Nephron (organoid): ENCODE measurements around the gene TRIM37.

Experiments used
- H3K27ac Mint-ChIP-seq, 3 experiments: 2 replicates each; pipeline ENCODE4 v1.8.0; 2020; ENCODE audit warnings: mixed read lengths in 3 of 3, mild to moderate bottlenecking in 2 of 3, moderate library complexity in 1 of 3
- H3K27me3 Mint-ChIP-seq: 2 replicates; pipeline ENCODE4 v1.8.0; 2021; ENCODE audit warnings: low read depth, mild to moderate bottlenecking, moderate library complexity, mixed read lengths
- H3K36me3 Mint-ChIP-seq: 2 replicates; pipeline ENCODE4 v1.8.0; 2020; ENCODE audit warnings: low read depth, mixed read lengths
- H3K4me1 Mint-ChIP-seq: 2 replicates; pipeline ENCODE4 v1.8.0; 2020; ENCODE audit warnings: mixed read lengths
- H3K4me3 Mint-ChIP-seq, 3 experiments: 2 replicates each; pipeline ENCODE4 v1.8.0; 2020; ENCODE audit warnings: mild to moderate bottlenecking in 3 of 3, mixed read lengths in 3 of 3, moderate library complexity in 2 of 3
- H3K9me3 Mint-ChIP-seq: 2 replicates; pipeline ENCODE4 v1.8.0; 2020; ENCODE audit warnings: mixed read lengths
- TF ChIP-seq, protein P1 (sequence below), 3 experiments: fragments of 200-600 bp; sonication (generic); IDR thresholded peaks; one replicate each; pipeline ENCODE4 v1.5.0; 2021; ENCODE audit warnings: antibody characterized with exemption in 3 of 3; ENCODE audit not compliant: unreplicated experiment in 3 of 3

The TRIM37 gene

DNA sequence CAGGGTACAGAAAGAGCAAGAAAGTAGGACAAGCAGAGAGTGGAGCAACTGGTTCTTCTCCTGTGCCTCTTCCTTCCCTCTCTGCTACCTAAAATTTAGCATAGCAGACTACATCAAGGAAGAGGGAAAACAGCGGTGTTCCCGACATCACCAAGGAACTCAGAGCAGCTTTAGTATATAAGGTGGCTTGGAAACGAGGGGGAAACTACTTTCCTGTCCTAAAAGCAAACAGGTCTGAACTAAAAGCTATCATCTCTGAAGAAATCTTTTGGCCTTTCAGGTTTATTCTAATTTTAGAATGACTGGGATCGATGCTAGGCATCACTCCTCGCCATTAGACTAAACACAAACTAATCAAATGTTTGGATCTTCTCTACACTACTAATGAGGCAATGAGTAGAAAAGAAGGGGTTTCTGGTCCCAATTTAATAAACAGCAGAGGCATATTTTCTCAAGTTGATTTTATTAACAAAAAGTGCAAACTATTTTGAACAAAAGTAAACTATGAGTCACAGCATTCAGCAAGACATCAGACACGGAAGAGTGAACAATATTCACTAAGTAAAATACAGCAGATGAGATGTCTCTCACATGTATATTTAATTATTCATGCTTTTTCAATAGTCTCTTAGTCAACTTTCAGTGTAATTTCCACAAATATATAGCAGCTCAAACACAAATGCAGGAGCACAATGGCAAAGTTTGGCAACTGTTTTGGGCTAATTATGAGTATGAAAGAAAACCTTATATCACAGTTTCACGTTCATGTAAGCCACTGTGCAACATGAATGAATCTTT lies 108.7 kb downstream of the TRIM37 start:
- Mint-ChIP-seq H3K27ac (no peak overlapping the region), H3K27me3 (no peaks in the 10 kb centered on the region), H3K4me1 (peaks cover 11% of the 10 kb centered on the region), H3K9me3 (no peaks in the 10 kb centered on the region), H3K36me3 (peaks cover 43% of the 10 kb centered on the region), H3K4me3 (no peak overlapping the region)
- TF ChIP-seq, protein P1, sequence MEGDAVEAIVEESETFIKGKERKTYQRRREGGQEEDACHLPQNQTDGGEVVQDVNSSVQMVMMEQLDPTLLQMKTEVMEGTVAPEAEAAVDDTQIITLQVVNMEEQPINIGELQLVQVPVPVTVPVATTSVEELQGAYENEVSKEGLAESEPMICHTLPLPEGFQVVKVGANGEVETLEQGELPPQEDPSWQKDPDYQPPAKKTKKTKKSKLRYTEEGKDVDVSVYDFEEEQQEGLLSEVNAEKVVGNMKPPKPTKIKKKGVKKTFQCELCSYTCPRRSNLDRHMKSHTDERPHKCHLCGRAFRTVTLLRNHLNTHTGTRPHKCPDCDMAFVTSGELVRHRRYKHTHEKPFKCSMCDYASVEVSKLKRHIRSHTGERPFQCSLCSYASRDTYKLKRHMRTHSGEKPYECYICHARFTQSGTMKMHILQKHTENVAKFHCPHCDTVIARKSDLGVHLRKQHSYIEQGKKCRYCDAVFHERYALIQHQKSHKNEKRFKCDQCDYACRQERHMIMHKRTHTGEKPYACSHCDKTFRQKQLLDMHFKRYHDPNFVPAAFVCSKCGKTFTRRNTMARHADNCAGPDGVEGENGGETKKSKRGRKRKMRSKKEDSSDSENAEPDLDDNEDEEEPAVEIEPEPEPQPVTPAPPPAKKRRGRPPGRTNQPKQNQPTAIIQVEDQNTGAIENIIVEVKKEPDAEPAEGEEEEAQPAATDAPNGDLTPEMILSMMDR (IDR thresholded peaks at IDR 0.05; ENCODE audit: unreplicated experiment in 3 of 3): no peak

DNA sequence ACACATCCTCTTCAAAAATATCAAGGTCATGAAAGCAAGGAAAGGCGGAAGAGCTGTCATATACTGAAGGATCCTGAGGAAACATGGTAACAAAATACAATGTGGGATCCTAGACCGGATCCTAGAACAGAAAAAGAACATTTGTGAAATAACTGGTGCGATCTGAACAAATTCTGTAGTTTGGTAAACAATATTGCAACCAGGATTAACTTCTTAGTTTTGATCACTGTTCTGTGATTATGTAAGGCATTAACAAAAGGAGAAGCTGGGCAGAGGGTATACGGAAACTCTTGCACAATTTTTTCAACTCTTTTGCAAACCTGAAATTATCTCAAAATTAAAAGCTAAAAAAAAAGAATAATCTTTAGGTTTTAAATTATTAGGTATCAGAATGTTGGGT lies 109.7 kb downstream of the TRIM37 start:
- Mint-ChIP-seq H3K4me1 (peaks cover 16% of the 10 kb centered on the region), H3K9me3 (no peaks in the 10 kb centered on the region), H3K27me3 (peaks cover 4% of the 10 kb centered on the region), H3K27ac (no peak overlapping the region), H3K36me3 (peaks cover 48% of the 10 kb centered on the region), H3K4me3 (no peak overlapping the region)
- TF ChIP-seq, protein P1 (IDR thresholded peaks at IDR 0.05; ENCODE audit: unreplicated experiment in 3 of 3): no peak

DNA sequence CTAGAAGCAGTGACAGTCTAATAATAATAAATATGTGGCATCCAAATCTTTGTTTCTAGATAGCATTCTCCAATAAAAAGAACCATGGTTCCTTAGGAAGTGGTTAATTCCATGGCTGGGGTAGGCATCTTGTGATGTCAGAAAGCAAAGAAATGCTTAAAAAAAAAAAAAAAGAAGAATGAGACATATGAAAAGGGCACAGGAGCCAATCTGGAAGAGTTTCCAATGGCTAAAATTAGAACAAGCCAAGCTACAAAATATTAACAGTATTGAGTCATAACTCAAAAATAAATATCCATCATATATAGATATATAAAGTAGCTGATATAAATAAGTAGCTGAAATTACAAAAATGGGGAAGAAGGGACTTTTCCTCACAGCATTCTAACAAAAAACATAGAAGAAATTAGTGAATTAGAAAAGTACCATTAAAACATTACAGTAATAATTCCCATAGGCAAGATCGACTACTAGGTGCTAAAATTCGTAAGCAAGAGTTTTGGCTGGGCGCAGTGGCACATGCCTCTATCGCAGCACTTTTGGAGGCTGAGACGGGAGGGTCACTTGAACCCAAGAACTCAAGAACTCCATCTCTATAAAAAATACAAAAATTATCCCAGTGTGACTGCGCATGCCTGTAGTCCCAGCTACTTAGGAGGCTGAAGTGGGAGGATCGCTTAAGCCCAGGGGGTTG lies 111.3 kb downstream of the TRIM37 start:
- TF ChIP-seq, protein P1 (IDR thresholded peaks at IDR 0.05; ENCODE audit: unreplicated experiment in 3 of 3): no peak
- H3K4me3 Mint-ChIP-seq: no peak overlapping the region

DNA sequence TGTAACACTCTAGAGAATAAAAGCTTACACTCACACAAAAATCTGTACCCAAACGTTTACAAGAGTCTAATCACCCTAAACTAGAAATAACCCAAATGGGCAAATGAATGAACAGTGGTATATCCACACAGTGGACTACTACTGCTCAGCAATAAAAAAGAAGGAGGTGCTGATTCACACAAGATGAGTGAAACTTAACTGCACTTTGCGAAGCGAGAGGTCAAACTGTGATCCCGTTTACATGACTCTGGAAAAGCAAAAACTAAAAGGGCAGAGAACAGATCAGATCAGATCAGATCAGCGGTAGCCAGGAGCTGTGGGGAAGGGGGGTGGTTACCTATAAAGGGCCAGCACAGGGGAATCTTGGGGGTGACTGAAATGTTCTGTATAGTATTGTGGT lies 113.4 kb downstream of the TRIM37 start:
- H3K9me3 Mint-ChIP-seq: peaks cover 6% of the 10 kb centered on the region
- peaks cover 11% of the 10 kb centered on the region for H3K4me1 Mint-ChIP-seq
- H3K4me3 Mint-ChIP-seq: no peak overlapping the region
- H3K36me3 Mint-ChIP-seq: peaks cover 24% of the 10 kb centered on the region
- no peak overlapping the region for H3K27ac Mint-ChIP-seq
- TF ChIP-seq, protein P1 (IDR thresholded peaks at IDR 0.05; ENCODE audit: unreplicated experiment in 3 of 3): no peak
- peaks cover 4% of the 10 kb centered on the region for H3K27me3 Mint-ChIP-seq

More for the DNA sequence above, 111.3 kb downstream of the TRIM37 start:
- H3K27ac Mint-ChIP-seq: no peak overlapping the region
- H3K4me1 Mint-ChIP-seq: peaks cover 11% of the 10 kb centered on the region
- peaks cover 4% of the 10 kb centered on the region for H3K27me3 Mint-ChIP-seq
- H3K9me3 Mint-ChIP-seq: no peaks in the 10 kb centered on the region
- peaks cover 36% of the 10 kb centered on the region for H3K36me3 Mint-ChIP-seq

DNA sequence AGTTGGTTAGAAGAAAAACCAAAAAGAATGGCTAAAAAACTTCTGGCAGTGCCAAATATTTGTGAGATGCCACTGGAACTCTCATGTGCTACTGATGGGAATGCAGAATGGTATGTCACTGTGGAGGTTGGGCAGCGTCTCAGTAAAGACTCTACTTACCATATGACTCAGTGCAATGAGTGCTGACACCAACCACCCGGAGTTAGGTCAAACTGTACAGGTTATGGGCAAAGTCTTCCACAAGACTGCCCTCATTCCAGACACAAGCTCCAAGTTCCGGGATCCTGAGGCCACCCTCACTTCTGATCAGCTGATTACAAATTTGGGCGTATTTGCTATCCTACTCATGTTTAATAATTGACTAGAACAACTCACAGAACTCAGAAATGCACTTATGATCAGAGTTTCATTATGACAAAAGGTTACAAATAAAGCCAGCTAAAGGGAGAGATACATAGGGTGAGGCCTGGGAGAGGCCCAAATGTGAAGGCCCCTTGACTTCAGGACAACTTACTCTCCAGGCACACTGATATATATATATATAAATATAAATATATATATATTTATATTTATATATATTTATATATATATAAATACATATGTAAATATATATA lies 114.9 kb downstream of the TRIM37 start:
- TF ChIP-seq, protein P1 (IDR thresholded peaks at IDR 0.05; ENCODE audit: unreplicated experiment in 3 of 3): no peak
- H3K4me1 Mint-ChIP-seq: peaks cover 11% of the 10 kb centered on the region
- peaks cover 4% of the 10 kb centered on the region for H3K27me3 Mint-ChIP-seq
- H3K27ac Mint-ChIP-seq: no peak overlapping the region
- H3K36me3 Mint-ChIP-seq: peaks cover 18% of the 10 kb centered on the region
- H3K4me3 Mint-ChIP-seq: no peak overlapping the region
- H3K9me3 Mint-ChIP-seq: peaks cover 6% of the 10 kb centered on the region
